SK-N-SH treated with all-trans-retinoic acid at 6 μM for 48 hours (cell line): Measurements from ENCODE around the gene ICAM5.

ENCODE experiments used
- ARNTL ChIP-seq: fragments of 450-650 bp; formaldehyde crosslinking; IDR thresholded peaks from 2 replicates; pipeline ENCODE4 v1.5.0; 2020; ENCODE audit warnings: low read depth, mild to moderate bottlenecking, moderate library complexity, borderline replicate concordance
- CREB5 ChIP-seq: fragments of 250-450 bp; sonication (Bioruptor Pico); IDR thresholded peaks from 2 replicates; pipeline ENCODE4 v1.5.1; 2020; ENCODE audit warnings: low read depth, mild to moderate bottlenecking, moderate library complexity
- CSDC2 ChIP-seq: fragments of 250-450 bp; sonication (Bioruptor Pico); IDR thresholded peaks from 2 replicates; pipeline ENCODE4 v1.5.0; 2020; ENCODE audit warnings: mild to moderate bottlenecking, moderate library complexity
- OSR1 ChIP-seq: fragments of 250-450 bp; sonication (Bioruptor Pico); IDR thresholded peaks from 2 replicates; pipeline ENCODE4 v1.8.0; 2022; ENCODE audit warnings: moderate library complexity, mild to moderate bottlenecking, inconsistent platforms
- PATZ1 ChIP-seq: fragments of 250-450 bp; sonication (Bioruptor Pico); IDR thresholded peaks from 2 replicates; pipeline ENCODE4 v1.8.0; 2020; ENCODE audit warnings: mild to moderate bottlenecking, moderate library complexity, borderline replicate concordance
- POU6F1 ChIP-seq: fragments of 250-450 bp; sonication (Bioruptor Pico); IDR thresholded peaks from 2 replicates; pipeline ENCODE4 v1.8.0; 2021; ENCODE audit warnings: low read depth, mild to moderate bottlenecking, moderate library complexity, borderline replicate concordance
- PPARA ChIP-seq: fragments of 250-450 bp; sonication (Bioruptor Pico); IDR thresholded peaks from 2 replicates; pipeline ENCODE4 v1.5.0; 2020; ENCODE audit warnings: mild to moderate bottlenecking, borderline replicate concordance
- RARB ChIP-seq: fragments of 250-450 bp; sonication (Bioruptor Pico); IDR thresholded peaks from 2 replicates; pipeline ENCODE4 v1.8.0; 2021; ENCODE audit warnings: mild to moderate bottlenecking, moderate library complexity
- SNAI2 ChIP-seq: fragments of 250-450 bp; sonication (Bioruptor Pico); IDR thresholded peaks from 2 replicates; pipeline ENCODE4 v1.5.0; 2020; ENCODE audit warnings: mild to moderate bottlenecking, moderate library complexity
- TOX ChIP-seq: fragments of 250-450 bp; sonication (Bioruptor Pico); IDR thresholded peaks from 2 replicates; pipeline ENCODE4 v1.8.0; 2021; ENCODE audit warnings: mild to moderate bottlenecking, moderate library complexity, borderline replicate concordance
- ZFP3 ChIP-seq: fragments of 250-450 bp; sonication (Bioruptor Pico); IDR thresholded peaks from 2 replicates; pipeline ENCODE4 v1.5.0; 2020; ENCODE audit warnings: mild to moderate bottlenecking, moderate library complexity
- ZNF565 ChIP-seq: fragments of 450-650 bp; formaldehyde crosslinking; conservative IDR thresholded peaks from 2 replicates; pipeline ENCODE4 v1.5.0; 2020; ENCODE audit warnings: low read depth, mild to moderate bottlenecking, moderate library complexity
- ZNF70 ChIP-seq: fragments of 450-650 bp; formaldehyde crosslinking; IDR thresholded peaks from 2 replicates; pipeline ENCODE4 v1.5.0; 2020; ENCODE audit warnings: mild to moderate bottlenecking, moderate library complexity

- TF ChIP-seq RARB = no peak
- no peak for TF ChIP-seq ARNTL (CRISPR knock-in tag)
- TF ChIP-seq CREB5 (CRISPR knock-in tag) = no peak
- no peak for TF ChIP-seq SNAI2 (CRISPR knock-in tag)
- TF ChIP-seq OSR1 (CRISPR knock-in tag) = no peak
- TF ChIP-seq ZFP3 (CRISPR knock-in tag) = no peak
- TF ChIP-seq TOX (CRISPR knock-in tag) = no peak
- TF ChIP-seq POU6F1 = no peak
- no peak for TF ChIP-seq PPARA
- no peak for TF ChIP-seq PATZ1 (CRISPR knock-in tag)
- TF ChIP-seq ZNF70 = no peak
- TF ChIP-seq ZNF565 = no peak
- no peak for TF ChIP-seq CSDC2 (CRISPR knock-in tag)
Measured at GRCh38 chr19:10343495-10343894, 53.7 kb downstream of the ICAM5 start.
